Nephron progenitor cell (in vitro differentiated cells): ENCODE results near the gene ARHGAP25.

Experiments
- DNase-seq: peaks from one replicate; pipeline ENCODE4 v3.0.0; 2021
- H3K27ac Mint-ChIP-seq: 2 replicates; pipeline ENCODE4 v1.8.0; 2021; ENCODE audit warnings: mild to moderate bottlenecking, moderate library complexity, mixed read lengths
- H3K27me3 Mint-ChIP-seq: 2 replicates; pipeline ENCODE4 v1.8.0; 2021; ENCODE audit warnings: mild to moderate bottlenecking, low read depth, mixed read lengths; ENCODE audit not compliant: poor library complexity
- H3K36me3 Mint-ChIP-seq: 2 replicates; pipeline ENCODE4 v1.8.0; 2021; ENCODE audit warnings: low read depth, mixed read lengths
- H3K4me1 Mint-ChIP-seq: 2 replicates; pipeline ENCODE4 v1.8.0; 2021; ENCODE audit warnings: mixed read lengths
- H3K4me3 Mint-ChIP-seq: 2 replicates; pipeline ENCODE4 v1.8.0; 2021; ENCODE audit warnings: mild to moderate bottlenecking, moderate library complexity, mixed read lengths
- H3K9me3 Mint-ChIP-seq: 2 replicates; pipeline ENCODE4 v1.8.0; 2021; ENCODE audit warnings: mild to moderate bottlenecking, moderate library complexity, mixed read lengths
- CTCF ChIP-seq: fragments of 200-600 bp; sonication (generic); IDR thresholded peaks from 2 replicates; pipeline ENCODE4 v1.5.0; 2021; ENCODE audit warnings: antibody characterized with exemption

Gene ARHGAP25

GRCh38 chr2:68727683-68728375 lies 6.8 kb upstream of the ARHGAP25 start:
- H3K36me3 Mint-ChIP-seq, result no peaks in the 10 kb centered on the region
- H3K9me3 Mint-ChIP-seq, result no peaks in the 10 kb centered on the region
- peaks cover 16% of the 10 kb centered on the region for H3K4me1 Mint-ChIP-seq
- no peak overlapping the region for H3K4me3 Mint-ChIP-seq
- H3K27me3 Mint-ChIP-seq, result peaks cover 6% of the 10 kb centered on the region
- TF ChIP-seq CTCF, result no peak
- no peak for DNase-seq
- no peak overlapping the region for H3K27ac Mint-ChIP-seq

- Mint-ChIP-seq H3K4me1 (peaks cover 16% of the 10 kb centered on the region), H3K9me3 (no peaks in the 10 kb centered on the region), H3K36me3 (no peaks in the 10 kb centered on the region), H3K4me3 (no peak overlapping the region), H3K27ac (no peak overlapping the region), H3K27me3 (peaks cover 4% of the 10 kb centered on the region)
- DNase-seq, result no peak
- TF ChIP-seq CTCF, result no peak
These were observed 3.8 kb upstream of the ARHGAP25 start for GRCh38 chr2:68730828-68731227.

- no peaks in the 10 kb centered on the region for H3K9me3 Mint-ChIP-seq
- no peak overlapping the region for H3K4me3 Mint-ChIP-seq
- no peak for DNase-seq
- peaks cover 4% of the 10 kb centered on the region for H3K27me3 Mint-ChIP-seq
- H3K4me1 Mint-ChIP-seq, result peaks cover 16% of the 10 kb centered on the region
- TF ChIP-seq CTCF, result no peak
- H3K36me3 Mint-ChIP-seq, result no peaks in the 10 kb centered on the region
- no peak overlapping the region for H3K27ac Mint-ChIP-seq
These were observed 2.3 kb upstream of the ARHGAP25 start for GRCh38 chr2:68732036-68732932.

- H3K9me3 Mint-ChIP-seq, result no peaks in the 10 kb centered on the region
- H3K4me1 Mint-ChIP-seq, result peaks cover 16% of the 10 kb centered on the region
- H3K27ac Mint-ChIP-seq, result no peak overlapping the region
- H3K4me3 Mint-ChIP-seq, result no peak overlapping the region
- TF ChIP-seq CTCF, result no peak
- H3K27me3 Mint-ChIP-seq, result peaks cover 6% of the 10 kb centered on the region
- no peaks in the 10 kb centered on the region for H3K36me3 Mint-ChIP-seq
- DNase-seq, result no peak
These were observed 1.2 kb upstream of the ARHGAP25 start for GRCh38 chr2:68733365-68733764.

GRCh38 chr2:68734176-68734575 lies 435 bp upstream of the ARHGAP25 start:
- peaks cover 6% of the 10 kb centered on the region for H3K27me3 Mint-ChIP-seq
- H3K4me3 Mint-ChIP-seq, result no peak overlapping the region
- H3K36me3 Mint-ChIP-seq, result no peaks in the 10 kb centered on the region
- no peak for TF ChIP-seq CTCF
- no peaks in the 10 kb centered on the region for H3K9me3 Mint-ChIP-seq
- peaks cover 16% of the 10 kb centered on the region for H3K4me1 Mint-ChIP-seq
- no peak for DNase-seq
- no peak overlapping the region for H3K27ac Mint-ChIP-seq
